Jurkat, Clone E6-1 (cell line): ENCODE measurements around the gene MED22.
A peak's percentile ranks its signal among the peaks of the same experiment; 100 is the strongest.
"Not testable (repeated sequence)": the region's sequence is repeated elsewhere in the genome, so short reads cannot be mapped to it uniquely, and the experiment has no call there.

Experiments
- DNase-seq: peaks from one replicate; pipeline ENCODE4 v3.0.0-alpha.2; 2011; ENCODE audit warnings: low read depth, low spot score
- H3K4me3 ChIP-seq: 2 replicates; pipeline ENCODE4 v1.5.1; 2011; ENCODE audit warnings: mild to moderate bottlenecking, low read length, control low read depth, moderate library complexity

Gene MED22

GRCh38 chr9:133344071-133344470, 3.9 kb downstream of the MED22 start:
- no peak overlapping the region for H3K4me3 ChIP-seq
- no peak for DNase-seq

- no peak overlapping the region for H3K4me3 ChIP-seq
- no peak for DNase-seq
Observed at GRCh38 chr9:133342570-133342969, 5.4 kb downstream of the MED22 start.

GRCh38 chr9:133342069-133342406, 5.9 kb downstream of the MED22 start:
- no peak for DNase-seq
- no peak overlapping the region for H3K4me3 ChIP-seq

GRCh38 chr9:133341369-133342068, 6.4 kb downstream of the MED22 start:
- no peak overlapping the region for H3K4me3 ChIP-seq
- DNase-seq = no peak

- H3K4me3 ChIP-seq = no peak overlapping the region
Observed at GRCh38 chr9:133340916-133341315, 7.0 kb downstream of the MED22 start.

GRCh38 chr9:133340256-133340655, 7.7 kb downstream of the MED22 start:
- DNase-seq = no peak
- no peak overlapping the region for H3K4me3 ChIP-seq

More at GRCh38 chr9:133340916-133341315, 7.0 kb downstream of the MED22 start:
- DNase-seq = no peak

GRCh38 chr9:133339641-133340040, 8.3 kb downstream of the MED22 start:
- no peak for DNase-seq

GRCh38 chr9:133335924-133336811, 11.8 kb downstream of the MED22 start, which contains the start of gene SURF6:
Gene SURF6, minus strand, starts transcription at chr9:133336188. Its CDS starts 56 bp downstream, at chr9:133336132.
- DNase-seq = peak; percentile 91
- peak within 1 kb of the TSS; percentile 97 for H3K4me3 ChIP-seq

More at GRCh38 chr9:133339641-133340040, 8.3 kb downstream of the MED22 start:
- no peak overlapping the region for H3K4me3 ChIP-seq

- not testable (repeated sequence) for DNase-seq
- peak overlapping the region; percentile 97 for H3K4me3 ChIP-seq
Observed at GRCh38 chr9:133334888-133335287, 13.0 kb downstream of the MED22 start.

- no peak for DNase-seq
- peak overlapping the region; percentile 97 for H3K4me3 ChIP-seq
Observed at GRCh38 chr9:133334161-133334560, 13.8 kb downstream of the MED22 start.

- no peak overlapping the region for H3K4me3 ChIP-seq
- no peak for DNase-seq
Observed at GRCh38 chr9:133333566-133333965, 14.4 kb downstream of the MED22 start.

GRCh38 chr9:133333011-133333410, 14.9 kb downstream of the MED22 start:
- no peak for DNase-seq
- no peak overlapping the region for H3K4me3 ChIP-seq

GRCh38 chr9:133332381-133332730, 15.6 kb downstream of the MED22 start:
- no peak for DNase-seq
- no peak overlapping the region for H3K4me3 ChIP-seq

- H3K4me3 ChIP-seq = no peak overlapping the region
- DNase-seq = no peak
Observed at GRCh38 chr9:133331641-133332380, 16.1 kb downstream of the MED22 start.

- no peak overlapping the region for H3K4me3 ChIP-seq
- no peak for DNase-seq
Observed at GRCh38 chr9:133331221-133331620, 16.7 kb downstream of the MED22 start.

- not testable (repeated sequence) for DNase-seq, H3K4me3 ChIP-seq
Observed at GRCh38 chr9:133329306-133330156, 18.4 kb downstream of the MED22 start.

GRCh38 chr9:133327834-133328484, 20.0 kb downstream of the MED22 start:
- H3K4me3 ChIP-seq = no peak overlapping the region
- DNase-seq = no peak

- not testable (repeated sequence) for H3K4me3 ChIP-seq, DNase-seq
Observed at GRCh38 chr9:133327021-133327420, 20.9 kb downstream of the MED22 start.
